Measurements from ENCODE around the gene GTF2H4. TPM values are rescaled to one million over a fixed set of nuclear protein-coding genes. Genes with fewer than 3 reads are reported as not detected.
"Not testable (repeated sequence)": the region's sequence is repeated elsewhere in the genome, so short reads cannot be mapped to it uniquely, and the experiment has no call there.

GTF2H4 gene
- 15.2 and 26.0 TPM in 2 replicates for total RNA-seq
- 13.6 and 14.0 TPM in 2 replicates for polyA plus RNA-seq

DNA sequence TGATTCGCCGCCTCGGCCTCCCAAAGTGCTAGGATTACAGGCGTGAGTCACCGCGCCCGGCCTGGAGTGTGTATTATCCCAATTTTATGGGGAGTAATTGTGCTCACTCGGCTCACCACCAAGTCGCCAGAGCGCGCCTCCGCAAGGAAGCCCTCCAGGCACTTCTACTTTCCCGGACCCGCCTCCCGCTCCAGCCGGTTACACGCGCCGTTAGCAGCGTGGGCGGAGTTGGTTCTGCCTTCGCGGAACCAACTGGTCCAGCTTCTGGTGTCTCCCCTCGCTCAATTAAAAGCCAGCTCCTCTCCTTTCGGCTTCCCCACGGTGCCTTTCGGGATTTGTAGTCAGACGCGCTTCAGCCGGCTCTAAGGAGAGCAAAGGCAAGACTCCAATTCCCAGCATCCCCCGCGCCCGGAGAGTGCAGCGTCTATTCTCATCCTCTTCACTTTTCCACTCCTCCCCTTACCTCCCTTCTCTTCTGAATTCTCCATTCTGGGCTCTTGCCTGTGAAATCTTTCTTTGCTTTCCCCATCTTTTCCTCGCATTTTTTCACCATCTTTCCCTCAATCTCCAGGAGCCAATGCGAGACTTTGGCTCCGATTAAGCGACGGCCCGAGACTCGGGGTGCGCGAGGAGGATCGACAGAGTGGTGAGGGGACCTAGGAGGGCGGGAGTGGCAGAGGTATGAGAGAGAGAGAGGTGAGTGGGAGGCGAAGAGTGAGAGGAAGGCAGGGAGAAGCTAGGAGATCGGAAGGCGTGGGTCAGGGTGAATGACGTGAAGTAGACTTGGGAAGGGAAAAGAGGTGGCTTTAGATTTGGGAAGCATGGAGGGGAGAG, at the start of gene GTF2H4:
GTF2H4 (plus strand) TSS at position 450 of the 834 bp plus-strand sequence.
- H2AFZ ChIP-seq, result peak within 1 kb of the TSS; percentile 99
- whole genome bisulfite sequencing (ENCODE audit: low lambda C conversion rate, missing lambda C conversion rate), result 2% methylated on average over 49 of the region's 49 CpGs
- H3K4me1 ChIP-seq (ENCODE audit: insufficient read depth), result peaks cover 6% of the 10 kb centered on the region
- no peaks in the 10 kb centered on the region for H3K9me3 ChIP-seq (ENCODE audit: low read depth)
- H3K27ac ChIP-seq, result peak within 1 kb of the TSS; percentile 85
- H3K79me2 ChIP-seq, result peaks cover 13% of the 10 kb centered on the region
- DNase-seq (ENCODE audit: low spot score), result peak; percentile 98
- H3K4me2 ChIP-seq, result peak within 1 kb of the TSS; percentile 92
- no peaks in the 10 kb centered on the region for H4K20me1 ChIP-seq (ENCODE audit: insufficient read depth, poor library complexity, severe bottlenecking)
- H3K27me3 ChIP-seq, result no peaks in the 10 kb centered on the region
- H3K36me3 ChIP-seq (replicated peaks; ENCODE audit: insufficient read depth, low read depth), result no peaks in the 10 kb centered on the region
- no peak for TF ChIP-seq EZH2 (IDR thresholded peaks at IDR 0.05; ENCODE audit: borderline replicate concordance)
- no peak for TF ChIP-seq CTCF (IDR thresholded peaks at IDR 0.05; ENCODE audit: poor library complexity)
- no peak for TF ChIP-seq EZH2phosphoT487 (IDR thresholded peaks at IDR 0.05; ENCODE audit: low read depth, severe bottlenecking, unreplicated experiment)
- H3K4me3 ChIP-seq, result peak within 1 kb of the TSS; percentile 99
- H3K9me2 ChIP-seq (replicated peaks; ENCODE audit: insufficient read depth), result no peaks in the 10 kb centered on the region

GRCh38 chr6:30859726-30860125, 48.3 kb upstream of the GTF2H4 start:
- not testable (repeated sequence) for H3K27me3 ChIP-seq; H3K4me3 ChIP-seq; H3K9me3 ChIP-seq (ENCODE audit: low read depth); DNase-seq (ENCODE audit: low spot score); H3K79me2 ChIP-seq; H3K4me2 ChIP-seq; H3K27ac ChIP-seq; H3K9me2 ChIP-seq (replicated peaks; ENCODE audit: insufficient read depth); H2AFZ ChIP-seq; H4K20me1 ChIP-seq (ENCODE audit: insufficient read depth, poor library complexity, severe bottlenecking); H3K36me3 ChIP-seq (replicated peaks; ENCODE audit: insufficient read depth, low read depth)
- WGBS (ENCODE audit: low lambda C conversion rate, missing lambda C conversion rate), result 100% methylated on average over 4 of the region's 4 CpGs
- H3K4me1 ChIP-seq (ENCODE audit: insufficient read depth), result peaks cover 20% of the 10 kb centered on the region

GRCh38 chr6:30861257-30862048, 46.6 kb upstream of the GTF2H4 start:
- Histone ChIP-seq H2AFZ (no peak overlapping the region), H3K9me3 (ENCODE audit: low read depth) (no peaks in the 10 kb centered on the region), H3K27ac (no peak overlapping the region), H3K36me3 (replicated peaks; ENCODE audit: insufficient read depth, low read depth) (no peaks in the 10 kb centered on the region), H3K27me3 (no peaks in the 10 kb centered on the region), H3K4me2 (no peak overlapping the region), H3K4me3 (no peak overlapping the region), H3K79me2 (no peaks in the 10 kb centered on the region), H3K4me1 (ENCODE audit: insufficient read depth) (peaks cover 11% of the 10 kb centered on the region), H4K20me1 (ENCODE audit: insufficient read depth, poor library complexity, severe bottlenecking) (no peaks in the 10 kb centered on the region), H3K9me2 (replicated peaks; ENCODE audit: insufficient read depth) (no peaks in the 10 kb centered on the region)
- no peak for DNase-seq (ENCODE audit: low spot score)
- TF ChIP-seq CTCF (IDR thresholded peaks at IDR 0.05; ENCODE audit: poor library complexity), result no peak
- 59% methylated on average over 3 of the region's 3 CpGs for WGBS (ENCODE audit: low lambda C conversion rate, missing lambda C conversion rate)

Data from hepatocyte (in vitro differentiated cells).